Left ventricle myocardium inferior (tissue), 1 donor: Measurements from ENCODE around the gene ADD2. TPM values are rescaled to one million over a fixed set of nuclear protein-coding genes. Genes with fewer than 3 reads are reported as not detected.

Experiments
- DNase-seq: peaks from one replicate; pipeline ENCODE4 v3.0.0-alpha.2; 2020
- H3K27ac ChIP-seq: fragments of 200-600 bp; replicated peaks from 2 replicates; pipeline ENCODE4 v1.8.0; 2021
- H3K27me3 ChIP-seq: fragments of 200-600 bp; 2 replicates; pipeline ENCODE4 v1.8.0; 2021; ENCODE audit warnings: low read depth
- H3K36me3 ChIP-seq: fragments of 200-600 bp; 2 replicates; pipeline ENCODE4 v1.8.0; 2021
- H3K4me1 ChIP-seq: fragments of 200-600 bp; 2 replicates; pipeline ENCODE4 v1.8.0; 2021
- H3K4me3 ChIP-seq: fragments of 200-600 bp; 2 replicates; pipeline ENCODE4 v1.8.0; 2021; ENCODE audit warnings: mild to moderate bottlenecking, moderate library complexity
- H3K9me3 ChIP-seq: fragments of 200-600 bp; replicated peaks from 2 replicates; pipeline ENCODE4 v1.8.0; 2021
- CTCF ChIP-seq: fragments of 200-600 bp; IDR thresholded peaks from 2 replicates; pipeline ENCODE4 v1.8.0; 2021; ENCODE audit warnings: antibody characterized with exemption, mild to moderate bottlenecking, borderline replicate concordance
- intact Hi-C: fragments of 100-400 bp; cut with micrococcal nuclease; formaldehyde crosslinking; loops from one replicate; pipeline ENCODE4 v1.11.0; 2022
- total RNA-seq: library from RNA; stranded (reverse); fragmentation: NEBNext Ultra II Directional; extraction: Animal tissue kit (Norgen Biotek cat#: 25700); gene quantifications from one replicate; pipeline ENCODE4 v1.2.1, GENCODE V29; 2021
- donor health status: DM: no; HTN: yes; CAD: no; lungs with severe emphysema.

ADD2 gene
- total RNA-seq, 1 donor from 2014 or later: 2.7 TPM

- Histone ChIP-seq H3K4me3 (no peak overlapping the region), H3K27ac (no peak overlapping the region), H3K36me3 (no peaks in the 10 kb centered on the region), H3K27me3 (peaks cover 43% of the 10 kb centered on the region), H3K4me1 (no peaks in the 10 kb centered on the region), H3K9me3 (no peaks in the 10 kb centered on the region)
- no peak for TF ChIP-seq CTCF
- intact Hi-C loops: no loop called here
- no peak for DNase-seq
Measured at GRCh38 chr2:70620020-70620419, 148.0 kb downstream of the ADD2 start.

GRCh38 chr2:70619167-70619566 is 148.8 kb downstream of the ADD2 start:
- H3K27me3 ChIP-seq: peaks cover 43% of the 10 kb centered on the region
- no peak for TF ChIP-seq CTCF

GRCh38 chr2:70616168-70616694 is 151.8 kb downstream of the ADD2 start:
- Histone ChIP-seq H3K27me3 (peaks cover 36% of the 10 kb centered on the region), H3K27ac (no peak overlapping the region), H3K4me1 (no peaks in the 10 kb centered on the region), H3K36me3 (no peaks in the 10 kb centered on the region), H3K4me3 (no peak overlapping the region), H3K9me3 (no peaks in the 10 kb centered on the region)
- intact Hi-C loops: loop anchor here (5.0 kb wide), 1 partner anchor 274 kb away; no protein-coding TSS in a partner anchor
- no peak for DNase-seq
- TF ChIP-seq CTCF: no peak

More at GRCh38 chr2:70619167-70619566, 148.8 kb downstream of the ADD2 start:
- H3K4me1 ChIP-seq: no peaks in the 10 kb centered on the region
- no peak for DNase-seq
- H3K9me3 ChIP-seq: no peaks in the 10 kb centered on the region
- H3K36me3 ChIP-seq: no peaks in the 10 kb centered on the region
- no peak overlapping the region for H3K27ac ChIP-seq
- H3K4me3 ChIP-seq: no peak overlapping the region
- intact Hi-C loops: loop anchor here (5.0 kb wide), 1 partner anchor 277 kb away; no protein-coding TSS in a partner anchor

GRCh38 chr2:70615222-70615621 is 152.8 kb downstream of the ADD2 start:
- H3K27ac ChIP-seq: no peak overlapping the region
- H3K27me3 ChIP-seq: peaks cover 36% of the 10 kb centered on the region
- H3K4me1 ChIP-seq: no peaks in the 10 kb centered on the region
- H3K4me3 ChIP-seq: no peak overlapping the region
- intact Hi-C loops: loop anchor here (5.0 kb wide), 1 partner anchor 273 kb away; no protein-coding TSS in a partner anchor
- TF ChIP-seq CTCF: no peak
- H3K36me3 ChIP-seq: no peaks in the 10 kb centered on the region
- no peak for DNase-seq
- H3K9me3 ChIP-seq: no peaks in the 10 kb centered on the region

- H3K27ac ChIP-seq: no peak overlapping the region
- H3K27me3 ChIP-seq: peaks cover 46% of the 10 kb centered on the region
- intact Hi-C loops: no loop called here
- no peak for TF ChIP-seq CTCF
- no peaks in the 10 kb centered on the region for H3K4me1 ChIP-seq
- H3K36me3 ChIP-seq: no peaks in the 10 kb centered on the region
- H3K4me3 ChIP-seq: no peak overlapping the region
- no peaks in the 10 kb centered on the region for H3K9me3 ChIP-seq
- DNase-seq: no peak
Measured at GRCh38 chr2:70613521-70613920, 154.5 kb downstream of the ADD2 start.

GRCh38 chr2:70612574-70612973 is 155.4 kb downstream of the ADD2 start:
- no peak for TF ChIP-seq CTCF
- no peaks in the 10 kb centered on the region for H3K4me1 ChIP-seq
- no peaks in the 10 kb centered on the region for H3K9me3 ChIP-seq
- intact Hi-C loops: no loop called here
- H3K4me3 ChIP-seq: no peak overlapping the region
- no peaks in the 10 kb centered on the region for H3K36me3 ChIP-seq
- no peak overlapping the region for H3K27ac ChIP-seq
- peaks cover 48% of the 10 kb centered on the region for H3K27me3 ChIP-seq
- no peak for DNase-seq
